HCT116 (cell line): ENCODE measurements around the gene RTN1. TPM values are rescaled to one million over a fixed set of nuclear protein-coding genes. Genes with fewer than 3 reads are reported as not detected.

Experiments used
- ATAC-seq: fragments of 200-7000 bp; cut with Tn5 transposase; 2 replicates; pipeline ENCODE4 v1.9.1; 2020; ENCODE audit warnings: mild to moderate bottlenecking, moderate library complexity
- BruUV-seq: library from RNA; stranded (reverse); fragments of 400-500 nt; replicated peaks from 2 replicates; lab custom pipeline; 2021; lab: Mats Ljungman, UMichigan
- CTCF ChIA-PET: fragments of 300-600 bp; sonication (Branson Sonifier 250); formaldehyde crosslinking; loops from one replicate; lab custom pipeline; 2021; ENCODE audit warnings: antibody characterized with exemption; lab: Charles Lee
- POLR2A ChIA-PET: fragments of 300-600, 350-600 bp; sonication (Branson Sonifier 250); formaldehyde crosslinking; loops from one replicate; lab custom pipeline; 2021; ENCODE audit warnings: antibody characterized with exemption; lab: Charles Lee
- RAD21 ChIA-PET, 2 experiments: fragments of 300-600 bp; sonication (Branson Sonifier 250); formaldehyde crosslinking; loops; one replicate each; lab custom pipeline; 2023; ENCODE audit warnings: low total read pairs in 2 of 2; ENCODE audit not compliant: uncharacterized antibody in 2 of 2, unreplicated experiment in 2 of 2, low non-redundant PET in 1 of 2; lab: Charles Lee
- DNase-seq: peaks from one replicate; pipeline ENCODE4 v3.0.0-alpha.2; 2010; ENCODE audit warnings: low read depth, low spot score
- H2AFZ ChIP-seq: fragments of 200-600 bp; shearing (Covaris generic), sonication (generic); 2 replicates; pipeline ENCODE4 v1.6.1; 2017; ENCODE audit warnings: low read depth, mixed run types, mixed read lengths, antibody characterized with exemption, low read length; ENCODE audit not compliant: poor library complexity, severe bottlenecking
- H3K27ac ChIP-seq: 2 replicates; pipeline ENCODE4 v1.5.1; 2012; ENCODE audit warnings: low read depth, low read length
- H3K27me3 ChIP-seq: fragments of 200-600 bp; sonication (generic); 2 replicates; pipeline ENCODE4 v1.6.1; 2016; ENCODE audit warnings: mixed run types, low read length, mixed read lengths; ENCODE audit not compliant: insufficient read depth
- H3K36me3 ChIP-seq, 2 experiments: fragments of 200-500 bp in 1 of 2; fragments of 200-600 bp in 1 of 2; sonication (Bioruptor generic) in 1 of 2; sonication (generic) in 1 of 2; 2 replicates each; pipeline versions ENCODE4 v1.5.1 to v1.6.1; 2014 to 2016; ENCODE audit warnings: low read length in 2 of 2, inconsistent platforms in 1 of 2, mixed read lengths in 1 of 2, mixed run types in 1 of 2; ENCODE audit not compliant: insufficient read depth in 2 of 2, control insufficient read depth in 1 of 2
- H3K4me1 ChIP-seq, 2 experiments: fragments of 200-600 bp in 1 of 2; sonication (generic) in 1 of 2; 2 replicates each; pipeline versions ENCODE4 v1.5.1 to v1.6.1; 2012 to 2017; ENCODE audit warnings: low read length in 2 of 2, inconsistent platforms in 1 of 2, mild to moderate bottlenecking in 1 of 2, mixed read lengths in 1 of 2, mixed run types in 1 of 2, moderate library complexity in 1 of 2; ENCODE audit not compliant: insufficient read depth in 2 of 2, control insufficient read depth in 1 of 2
- H3K4me2 ChIP-seq: fragments of 200-600 bp; sonication (generic); 2 replicates; pipeline ENCODE4 v1.6.1; 2017; ENCODE audit warnings: mixed run types, low read length, mixed read lengths
- H3K4me3 ChIP-seq, 2 experiments: fragments of 200-600 bp in 1 of 2; sonication (generic) in 1 of 2; replicated peaks in 1 of 2; 2 replicates each; pipeline ENCODE4 v1.5.1; 2011 to 2016; ENCODE audit warnings: low read length in 2 of 2, control low read depth in 1 of 2, low read depth in 1 of 2, mild to moderate bottlenecking in 1 of 2, mixed read lengths in 1 of 2, mixed run types in 1 of 2
- H3K79me2 ChIP-seq: fragments of 200-600 bp; sonication (generic); 2 replicates; pipeline ENCODE4 v1.6.1; 2017; ENCODE audit warnings: mild to moderate bottlenecking, mixed run types, low read length, moderate library complexity, mixed read lengths; ENCODE audit not compliant: insufficient read depth
- H3K9ac ChIP-seq: fragments of 200-600 bp; sonication (generic); 2 replicates; pipeline ENCODE4 v1.6.1; 2016; ENCODE audit warnings: low read length, mixed read lengths
- H3K9me2 ChIP-seq: fragments of 200-600 bp; sonication (generic), shearing (Covaris generic); 2 replicates; pipeline ENCODE4 v1.6.1; 2017; ENCODE audit warnings: mixed run types, mild to moderate bottlenecking, moderate library complexity; ENCODE audit not compliant: insufficient read depth
- H3K9me3 ChIP-seq, 2 experiments: fragments of 200-500 bp in 1 of 2; fragments of 200-600 bp in 1 of 2; sonication (Bioruptor generic) in 1 of 2; sonication (generic) in 1 of 2; 2 replicates each; pipeline ENCODE4 v1.6.1; 2014 to 2017; ENCODE audit warnings: low read length in 2 of 2, mixed read lengths in 2 of 2, inconsistent platforms in 1 of 2, low read depth in 1 of 2, mild to moderate bottlenecking in 1 of 2, mixed run types in 1 of 2, moderate library complexity in 1 of 2; ENCODE audit not compliant: control insufficient read depth in 1 of 2, insufficient read depth in 1 of 2
- H4K20me1 ChIP-seq: fragments of 200-600 bp; sonication (generic), shearing (Covaris generic); 2 replicates; pipeline ENCODE4 v1.6.1; 2017; ENCODE audit warnings: mixed run types, mild to moderate bottlenecking, moderate library complexity; ENCODE audit not compliant: insufficient read depth
- CBX3 ChIP-seq: IDR thresholded peaks from 2 replicates; pipeline ENCODE4 v1.6.1; 2012; ENCODE audit warnings: low read depth
- ELF1 ChIP-seq: IDR thresholded peaks from 2 replicates; pipeline ENCODE4 v1.6.1; 2012; ENCODE audit warnings: low read depth, borderline replicate concordance
- EZH2phosphoT487 ChIP-seq: fragments of 200-600 bp; IDR thresholded peaks from 2 replicates; pipeline ENCODE4 v1.6.1; 2018; ENCODE audit warnings: antibody characterized with exemption, borderline replicate concordance
- SIN3A ChIP-seq: IDR thresholded peaks from 2 replicates; pipeline ENCODE4 v1.6.1; 2012; ENCODE audit warnings: low read depth
- SP1 ChIP-seq: IDR thresholded peaks from 2 replicates; pipeline ENCODE4 v1.6.1; 2012; ENCODE audit warnings: low read depth
- TCF7L2 ChIP-seq: IDR thresholded peaks from 2 replicates; pipeline ENCODE4 v1.7.0; 2011; ENCODE audit warnings: borderline replicate concordance, inconsistent platforms; ENCODE audit not compliant: insufficient read depth, insufficient read length; ENCODE audit errors: extremely low read depth
- intact Hi-C: fragments of 100-400 bp; cut with micrococcal nuclease; formaldehyde crosslinking; loops from 2 replicates; pipeline ENCODE4 v1.10.0; 2022
- total RNA-seq: library from RNA; stranded (reverse); gene quantifications from one replicate; pipeline ENCODE4 v1.2.1, GENCODE V29; 2021; ENCODE audit not compliant: unreplicated experiment
- TF ChIP-seq, protein P1 (sequence below): IDR thresholded peaks from 2 replicates; pipeline ENCODE4 v1.6.1; 2012
- TF ChIP-seq, protein P2 (sequence below), 3 experiments: fragments of 200-600 bp in 1 of 3; sonication (generic) in 1 of 3; IDR thresholded peaks in 2 of 3; conservative IDR thresholded peaks in 1 of 3; 2 replicates each; pipeline ENCODE4 v1.5.1; 2012 to 2017; ENCODE audit warnings: low read depth in 2 of 3, low read length in 2 of 3, antibody characterized with exemption in 1 of 3, borderline replicate concordance in 1 of 3, control low read depth in 1 of 3, mild to moderate bottlenecking in 1 of 3, mixed read lengths in 1 of 3, mixed run types in 1 of 3, moderate library complexity in 1 of 3; ENCODE audit not compliant: insufficient read depth in 1 of 3
- TF ChIP-seq, protein P3 (sequence below): IDR thresholded peaks from 2 replicates; pipeline ENCODE4 v1.6.1; 2012; ENCODE audit warnings: low read depth

RTN1 gene
- total RNA-seq, 1 experiment from 2014 or later = 0.57 TPM

DNA sequence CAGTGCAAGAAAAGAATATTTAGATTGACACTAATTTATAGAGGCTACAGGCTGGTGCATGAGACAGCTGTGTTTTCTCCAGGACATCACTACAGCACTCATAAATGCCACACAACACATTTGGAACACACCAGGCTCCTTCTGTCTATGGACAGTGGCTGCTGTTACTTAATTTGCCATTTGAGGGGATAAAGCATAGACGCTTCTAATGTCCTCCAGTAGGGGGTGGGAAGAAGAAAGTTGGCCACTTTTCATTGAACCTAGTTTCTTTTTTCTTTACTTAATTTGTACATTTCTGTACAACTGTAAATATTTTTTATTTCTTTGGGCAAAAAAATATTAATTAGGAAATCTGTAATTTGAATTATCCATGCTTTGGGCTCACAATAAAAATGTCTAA lies 12.4 kb upstream of the RTN1 start:
- Histone ChIP-seq H2AFZ (no peak overlapping the region), H3K4me3 (no peak overlapping the region), H3K4me1 (no peaks in the 10 kb centered on the region), H3K27me3 (no peaks in the 10 kb centered on the region), H4K20me1 (no peaks in the 10 kb centered on the region), H3K9ac (no peak overlapping the region), H3K27ac (no peak overlapping the region), H3K9me2 (no peaks in the 10 kb centered on the region), H3K9me3 (no peaks in the 10 kb centered on the region), H3K4me2 (no peak overlapping the region), H3K79me2 (no peaks in the 10 kb centered on the region), H3K36me3 (no peaks in the 10 kb centered on the region)
- TF ChIP-seq, protein P1, sequence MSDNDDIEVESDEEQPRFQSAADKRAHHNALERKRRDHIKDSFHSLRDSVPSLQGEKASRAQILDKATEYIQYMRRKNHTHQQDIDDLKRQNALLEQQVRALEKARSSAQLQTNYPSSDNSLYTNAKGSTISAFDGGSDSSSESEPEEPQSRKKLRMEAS = no peak
- TF ChIP-seq, protein P2, sequence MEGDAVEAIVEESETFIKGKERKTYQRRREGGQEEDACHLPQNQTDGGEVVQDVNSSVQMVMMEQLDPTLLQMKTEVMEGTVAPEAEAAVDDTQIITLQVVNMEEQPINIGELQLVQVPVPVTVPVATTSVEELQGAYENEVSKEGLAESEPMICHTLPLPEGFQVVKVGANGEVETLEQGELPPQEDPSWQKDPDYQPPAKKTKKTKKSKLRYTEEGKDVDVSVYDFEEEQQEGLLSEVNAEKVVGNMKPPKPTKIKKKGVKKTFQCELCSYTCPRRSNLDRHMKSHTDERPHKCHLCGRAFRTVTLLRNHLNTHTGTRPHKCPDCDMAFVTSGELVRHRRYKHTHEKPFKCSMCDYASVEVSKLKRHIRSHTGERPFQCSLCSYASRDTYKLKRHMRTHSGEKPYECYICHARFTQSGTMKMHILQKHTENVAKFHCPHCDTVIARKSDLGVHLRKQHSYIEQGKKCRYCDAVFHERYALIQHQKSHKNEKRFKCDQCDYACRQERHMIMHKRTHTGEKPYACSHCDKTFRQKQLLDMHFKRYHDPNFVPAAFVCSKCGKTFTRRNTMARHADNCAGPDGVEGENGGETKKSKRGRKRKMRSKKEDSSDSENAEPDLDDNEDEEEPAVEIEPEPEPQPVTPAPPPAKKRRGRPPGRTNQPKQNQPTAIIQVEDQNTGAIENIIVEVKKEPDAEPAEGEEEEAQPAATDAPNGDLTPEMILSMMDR (IDR thresholded peaks at IDR 0.05 in 2 of 3, conservative IDR thresholded peaks at IDR 0.05 in 1 of 3; ENCODE audit: borderline replicate concordance in 1 of 3, insufficient read depth in 1 of 3, low read depth in 2 of 3, low read length in 2 of 3) = peak; percentile 15 to 63 (median 58); a peak in 4 of 6 replicates
- intact Hi-C loops = no loop called here
- BruUV-seq = no TSS peak
- DNase-seq (peak; percentile 4), ATAC-seq (peak; percentile 76)
- ChIA-PET RAD21 (no interaction called here), CTCF (interaction anchor here (1.0 to 1.4 kb wide), 2 partner anchors 10 to 35 kb away, joined by 3 read pairs; no protein-coding TSS in a partner anchor), POLR2A (no interaction called here)

DNA sequence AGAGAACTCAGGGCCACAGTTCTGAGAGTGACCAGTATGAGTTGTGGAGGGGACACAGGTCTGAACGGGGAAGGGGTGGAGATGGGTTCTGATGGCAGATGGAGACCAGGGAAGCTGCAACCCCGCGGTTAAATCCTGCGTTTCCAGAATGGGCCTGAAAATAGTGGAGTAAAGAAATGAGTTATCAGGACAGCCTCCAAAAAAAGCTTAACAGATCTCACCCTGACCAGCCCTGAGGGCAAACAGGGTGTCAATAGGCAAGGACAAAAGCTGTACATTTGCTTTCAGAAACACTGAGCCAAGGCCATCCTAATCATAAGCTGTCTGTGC lies 555 bp upstream of the RTN1 start:
- no peak overlapping the region for H3K27ac ChIP-seq
- ATAC-seq (peak; percentile 27), DNase-seq (no peak)
- TF ChIP-seq, protein P3, sequence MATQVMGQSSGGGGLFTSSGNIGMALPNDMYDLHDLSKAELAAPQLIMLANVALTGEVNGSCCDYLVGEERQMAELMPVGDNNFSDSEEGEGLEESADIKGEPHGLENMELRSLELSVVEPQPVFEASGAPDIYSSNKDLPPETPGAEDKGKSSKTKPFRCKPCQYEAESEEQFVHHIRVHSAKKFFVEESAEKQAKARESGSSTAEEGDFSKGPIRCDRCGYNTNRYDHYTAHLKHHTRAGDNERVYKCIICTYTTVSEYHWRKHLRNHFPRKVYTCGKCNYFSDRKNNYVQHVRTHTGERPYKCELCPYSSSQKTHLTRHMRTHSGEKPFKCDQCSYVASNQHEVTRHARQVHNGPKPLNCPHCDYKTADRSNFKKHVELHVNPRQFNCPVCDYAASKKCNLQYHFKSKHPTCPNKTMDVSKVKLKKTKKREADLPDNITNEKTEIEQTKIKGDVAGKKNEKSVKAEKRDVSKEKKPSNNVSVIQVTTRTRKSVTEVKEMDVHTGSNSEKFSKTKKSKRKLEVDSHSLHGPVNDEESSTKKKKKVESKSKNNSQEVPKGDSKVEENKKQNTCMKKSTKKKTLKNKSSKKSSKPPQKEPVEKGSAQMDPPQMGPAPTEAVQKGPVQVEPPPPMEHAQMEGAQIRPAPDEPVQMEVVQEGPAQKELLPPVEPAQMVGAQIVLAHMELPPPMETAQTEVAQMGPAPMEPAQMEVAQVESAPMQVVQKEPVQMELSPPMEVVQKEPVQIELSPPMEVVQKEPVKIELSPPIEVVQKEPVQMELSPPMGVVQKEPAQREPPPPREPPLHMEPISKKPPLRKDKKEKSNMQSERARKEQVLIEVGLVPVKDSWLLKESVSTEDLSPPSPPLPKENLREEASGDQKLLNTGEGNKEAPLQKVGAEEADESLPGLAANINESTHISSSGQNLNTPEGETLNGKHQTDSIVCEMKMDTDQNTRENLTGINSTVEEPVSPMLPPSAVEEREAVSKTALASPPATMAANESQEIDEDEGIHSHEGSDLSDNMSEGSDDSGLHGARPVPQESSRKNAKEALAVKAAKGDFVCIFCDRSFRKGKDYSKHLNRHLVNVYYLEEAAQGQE = no peak
- TF ChIP-seq TCF7L2 = no peak
- no peak for TF ChIP-seq CBX3
- TF ChIP-seq, protein P1 = no peak
- no peak for TF ChIP-seq EZH2phosphoT487
- no peak for TF ChIP-seq SIN3A
- TF ChIP-seq ELF1 = no peak
- TF ChIP-seq SP1 = no peak
- ChIA-PET CTCF (no interaction called here), POLR2A (no interaction called here), RAD21 (no interaction called here)
- no peaks in the 10 kb centered on the region for H3K36me3 ChIP-seq
- H4K20me1 ChIP-seq = no peaks in the 10 kb centered on the region
- no TSS peak for BruUV-seq
- peaks cover 7% of the 10 kb centered on the region; the same call in 1 of the 2 replicates for H3K27me3 ChIP-seq
- H3K9me2 ChIP-seq = no peaks in the 10 kb centered on the region
- H3K9me3 ChIP-seq = no peaks in the 10 kb centered on the region
- peak overlapping the region; percentile 54 for H2AFZ ChIP-seq
- H3K4me2 ChIP-seq = peak overlapping the region; percentile 64
- H3K79me2 ChIP-seq = no peaks in the 10 kb centered on the region
- H3K4me1 ChIP-seq = no peaks in the 10 kb centered on the region
- intact Hi-C loops = no loop called here
- peak overlapping the region; percentile 19 to 41 for H3K4me3 ChIP-seq
- H3K9ac ChIP-seq = no peak overlapping the region
